Activated naive CD4-positive, alpha-beta T cell treated with anti-CD3 and anti-CD28 coated beads, Interleukin-2, amount 50 U/mL, for 16 hours (primary cell): ENCODE measurements around the gene ARIH1.
"Not testable (repeated sequence)": the region's sequence is repeated elsewhere in the genome, so short reads cannot be mapped to it uniquely, and the experiment has no call there.

Experiments used
- DNase-seq: peaks from one replicate; pipeline ENCODE4 v3.0.0-alpha.2; 2020

Gene ARIH1

GRCh38 chr15:72473614-72474465 is at the start of gene ARIH1:
ARIH1 (plus strand) TSS chr15:72474330; CDS start chr15:72474640, 310 bp downstream.
- peak; percentile 96 for DNase-seq

GRCh38 chr15:72426753-72427152 is 47.4 kb upstream of the ARIH1 start:
- no peak for DNase-seq

GRCh38 chr15:72437650-72438316 is 36.3 kb upstream of the ARIH1 start:
- DNase-seq, result no peak

- not testable (repeated sequence) for DNase-seq
These were observed 31.3 kb upstream of the ARIH1 start for GRCh38 chr15:72442848-72443247.

GRCh38 chr15:72445426-72445825 is 28.7 kb upstream of the ARIH1 start:
- no peak for DNase-seq

GRCh38 chr15:72450805-72451204 is 23.3 kb upstream of the ARIH1 start:
- DNase-seq, result no peak

GRCh38 chr15:72451224-72451623 is 22.9 kb upstream of the ARIH1 start:
- no peak for DNase-seq

GRCh38 chr15:72456684-72457083 is 17.4 kb upstream of the ARIH1 start:
- DNase-seq, result no peak

- DNase-seq, result no peak
These were observed 13.7 kb upstream of the ARIH1 start for GRCh38 chr15:72460402-72460801.

- no peak for DNase-seq
These were observed 10.4 kb upstream of the ARIH1 start for GRCh38 chr15:72463702-72464101.

GRCh38 chr15:72464251-72464650 is 9.9 kb upstream of the ARIH1 start:
- DNase-seq, result no peak

GRCh38 chr15:72468103-72468502 is 6.0 kb upstream of the ARIH1 start:
- DNase-seq, result no peak

GRCh38 chr15:72472992-72473610 is 1.0 kb upstream of the ARIH1 start:
- no peak for DNase-seq

GRCh38 chr15:72474466-72474911 is 359 bp downstream of the ARIH1 start:
- DNase-seq, result no peak

- peak; percentile 87 for DNase-seq
These were observed 940 bp downstream of the ARIH1 start for GRCh38 chr15:72474912-72475628.

- no peak for DNase-seq
These were observed 1.5 kb downstream of the ARIH1 start for GRCh38 chr15:72475674-72476073.

GRCh38 chr15:72476330-72476729 is 2.2 kb downstream of the ARIH1 start:
- DNase-seq, result not testable (repeated sequence)

- DNase-seq, result no peak
These were observed 7.0 kb downstream of the ARIH1 start for GRCh38 chr15:72481015-72481659.

GRCh38 chr15:72482275-72482674 is 8.1 kb downstream of the ARIH1 start:
- no peak for DNase-seq

GRCh38 chr15:72483279-72483678 is 9.1 kb downstream of the ARIH1 start:
- DNase-seq, result no peak

GRCh38 chr15:72486144-72486543 is 12.0 kb downstream of the ARIH1 start:
- no peak for DNase-seq

GRCh38 chr15:72487070-72487797 is 13.1 kb downstream of the ARIH1 start:
- DNase-seq, result no peak
